ENCODE results near the gene EGFL7. TPM values are rescaled to one million over a fixed set of nuclear protein-coding genes. Genes with fewer than 3 reads are reported as not detected.
A peak's percentile ranks its signal among the peaks of the same experiment; 100 is the strongest.

Gene EGFL7
- total RNA-seq, 1 experiment from 2014 or later = 54.6 TPM

DNA sequence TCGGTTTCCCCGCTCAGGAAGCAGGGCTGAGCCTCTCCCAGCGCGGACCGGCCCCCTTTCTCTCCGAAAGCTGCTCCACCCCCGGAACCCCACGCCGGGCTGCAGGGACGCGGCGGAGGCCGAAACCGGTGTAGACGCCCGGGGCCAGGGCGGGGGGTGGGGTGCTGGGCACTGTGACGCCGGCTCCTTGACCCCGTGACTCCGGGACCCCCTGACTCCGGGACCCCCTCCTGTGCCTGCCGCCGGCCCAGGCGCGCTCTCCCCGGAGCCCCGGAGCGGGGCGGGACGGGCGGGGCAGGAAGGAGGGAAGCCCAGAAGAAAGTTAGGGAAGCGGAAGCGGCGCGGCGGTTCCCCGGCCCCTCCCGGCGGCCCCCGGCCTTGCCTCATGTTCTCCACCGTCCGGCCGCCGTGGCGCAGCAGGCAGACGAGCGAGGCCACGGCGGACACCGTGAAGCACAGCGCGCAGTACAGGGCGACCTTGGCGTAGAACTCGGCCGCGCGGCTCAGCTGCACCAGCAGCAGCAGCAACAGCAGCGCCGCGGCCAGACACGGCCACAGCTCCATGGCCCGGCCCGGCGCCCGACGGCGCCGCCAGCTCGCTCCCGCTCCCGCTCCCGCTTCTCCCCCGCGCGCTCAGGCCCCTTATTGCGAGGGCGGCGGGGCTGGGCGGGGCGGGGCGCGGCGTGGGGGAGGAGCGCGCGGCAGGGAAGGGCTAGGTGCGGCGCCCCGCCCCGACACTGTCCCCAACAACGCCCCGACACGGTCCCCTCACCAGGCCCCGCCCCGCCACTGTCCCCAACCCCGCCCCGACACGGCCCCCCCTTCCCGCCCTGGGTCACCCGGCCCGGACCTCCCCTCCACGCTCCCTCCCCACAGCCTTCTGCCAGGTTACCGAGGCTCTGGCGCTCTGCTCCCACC, 24.3 kb downstream of the EGFL7 start, which contains the start of gene AGPAT2 (continued):
- 0 out of 2 replicates have a peak, but pooled peaks have one; percentile 18 for TF ChIP-seq FOXK1 (CRISPR knock-in tag; IDR thresholded peaks at IDR 0.05)
- TF ChIP-seq, protein P1, sequence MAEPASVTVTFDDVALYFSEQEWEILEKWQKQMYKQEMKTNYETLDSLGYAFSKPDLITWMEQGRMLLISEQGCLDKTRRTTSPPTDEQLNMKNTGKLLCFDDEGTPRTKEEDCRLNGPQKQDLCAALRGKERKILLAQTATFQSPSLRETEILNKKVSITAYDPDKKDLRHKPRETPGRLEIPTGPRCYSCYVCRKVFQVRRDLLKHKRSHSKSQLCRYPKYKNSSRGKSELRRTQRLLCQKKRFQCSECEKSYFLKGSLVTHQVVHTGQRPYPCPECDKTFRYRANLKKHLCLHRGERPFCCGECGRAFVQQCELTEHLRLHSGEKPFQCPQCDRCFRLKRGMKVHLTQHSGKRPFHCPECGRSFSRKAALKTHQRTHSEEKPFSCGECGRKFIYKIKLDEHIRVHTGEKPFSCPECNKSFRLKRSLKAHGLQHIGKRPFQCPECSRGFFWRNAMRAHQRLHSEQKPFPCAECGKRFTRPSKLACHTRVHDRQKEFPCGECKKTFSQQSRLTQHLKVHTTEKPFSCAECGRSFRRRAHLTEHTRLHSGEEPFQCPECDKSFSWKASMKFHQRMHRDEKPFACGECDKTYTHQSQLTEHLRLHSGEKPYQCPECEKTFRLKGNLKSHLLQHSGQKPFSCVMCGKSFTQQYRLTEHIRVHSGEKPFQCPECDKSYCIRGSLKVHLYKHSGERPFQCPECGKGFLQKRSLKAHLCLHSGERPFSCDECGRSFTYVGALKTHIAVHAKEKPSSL (CRISPR knock-in tag; conservative IDR thresholded peaks at IDR 0.05) = no peak

DNA sequence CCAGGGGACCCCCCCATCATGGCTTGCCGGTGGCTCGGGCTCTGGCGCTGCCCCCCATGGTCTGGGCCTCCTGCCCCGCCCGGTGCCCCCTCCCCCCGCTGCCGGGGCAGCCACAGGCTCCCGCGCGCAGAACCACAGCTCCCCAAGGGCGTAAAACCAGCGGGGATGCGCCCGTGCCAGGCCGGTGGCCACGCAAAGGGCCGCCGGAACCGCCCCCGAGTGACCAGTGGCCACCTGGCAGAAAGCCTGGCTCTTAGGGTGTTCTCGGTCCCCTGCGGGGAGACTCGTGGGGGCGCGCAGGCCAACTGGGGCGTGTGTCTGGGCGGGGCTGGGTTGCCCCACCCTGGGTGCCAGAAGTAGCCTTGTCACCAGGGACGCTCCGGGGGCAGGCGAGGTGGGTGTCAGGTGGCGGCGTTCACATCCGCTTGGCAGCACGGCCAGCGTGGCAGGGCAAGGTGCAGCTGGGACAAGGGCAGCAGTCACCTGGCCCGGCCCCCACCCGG, 25.1 kb downstream of the EGFL7 start:
- H3K4me1 Mint-ChIP-seq = peaks cover 11% of the 10 kb centered on the region
- no peaks in the 10 kb centered on the region for H3K9me3 Mint-ChIP-seq
- no peak for DNase-seq (ENCODE audit: low spot score)
- H3K36me3 Mint-ChIP-seq = no peaks in the 10 kb centered on the region
- no peak overlapping the region for H3K27ac Mint-ChIP-seq
- peak overlapping the region; percentile 49 for H3K4me3 Mint-ChIP-seq
- H3K27me3 Mint-ChIP-seq (ENCODE audit: low read depth) = no peaks in the 10 kb centered on the region; the same call in 1 of the 2 replicates
- TF ChIP-seq MXD4 (CRISPR knock-in tag; IDR thresholded peaks at IDR 0.05; ENCODE audit: borderline replicate concordance) = no peak
- no peak for TF ChIP-seq SP1 (CRISPR knock-in tag; conservative IDR thresholded peaks at IDR 0.05)
- TF ChIP-seq RORB (CRISPR knock-in tag; IDR thresholded peaks at IDR 0.05) = no peak
- no peak for TF ChIP-seq FOXK1 (CRISPR knock-in tag; IDR thresholded peaks at IDR 0.05)
- peak; percentile 71 for TF ChIP-seq ZNF423 (CRISPR knock-in tag; IDR thresholded peaks at IDR 0.05)
- ChIA-PET POLR2A (interaction anchor here (1.0 to 1.1 kb wide), 2 partner anchors 12 to 40 kb away, joined by 3 read pairs; no protein-coding TSS in a partner anchor), CTCF (interaction anchor here (0.7 to 9.6 kb wide), 6 partner anchors 12 to 85 kb away, joined by 4 to 103 read pairs (median 5); no protein-coding TSS in a partner anchor)
- ATAC-seq = no peak

DNA sequence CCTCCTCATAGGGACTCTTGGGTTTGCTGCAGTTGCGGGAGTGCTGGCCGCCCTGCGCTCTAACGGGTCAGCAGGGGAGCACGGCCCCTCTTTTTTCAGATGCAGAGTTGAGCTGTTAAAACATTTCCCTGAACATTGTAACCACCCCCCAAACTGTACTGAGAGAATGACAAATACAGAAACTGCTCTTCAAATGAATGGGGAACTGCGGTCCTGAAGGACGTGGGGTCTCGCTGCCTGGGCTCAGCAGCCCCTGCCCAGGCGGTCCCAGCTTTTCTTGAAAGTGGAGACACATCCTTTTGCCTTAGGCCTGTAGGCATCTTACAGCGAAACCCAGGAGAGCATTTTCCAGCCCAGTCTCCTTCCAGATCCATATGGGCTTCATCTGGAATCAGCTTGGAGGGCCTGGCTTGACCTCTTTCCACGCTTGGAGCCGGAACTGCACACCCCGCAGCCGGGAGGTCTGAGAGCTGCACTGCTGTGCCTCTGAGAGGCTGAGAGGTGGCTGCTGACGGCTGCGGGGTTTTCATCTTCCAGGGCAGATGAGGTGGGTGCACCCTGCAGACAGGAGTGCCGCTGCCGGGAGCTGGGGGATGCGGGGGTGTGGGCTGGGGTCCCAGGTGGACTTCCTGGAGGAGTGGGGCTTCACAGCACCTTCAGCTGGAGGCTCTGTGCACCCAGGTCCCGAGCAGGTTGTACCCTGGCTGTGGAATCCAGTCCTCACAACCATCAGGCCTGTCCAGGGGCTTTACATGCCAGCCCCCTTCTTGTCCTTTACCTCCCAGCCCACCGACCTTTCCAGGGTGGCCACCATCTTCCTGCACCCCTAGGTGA, 25.8 kb downstream of the EGFL7 start:
- H3K36me3 Mint-ChIP-seq = no peaks in the 10 kb centered on the region
- POLR2A ChIA-PET = interaction anchor here (1.0 kb wide), 1 partner anchor 40 kb away, joined by 3 read pairs; no protein-coding TSS in a partner anchor
- H3K4me3 Mint-ChIP-seq = peak overlapping the region; percentile 49
- ATAC-seq (no peak), DNase-seq (ENCODE audit: low spot score) (no peak)
- TF ChIP-seq ZNF317 (CRISPR knock-in tag; IDR thresholded peaks at IDR 0.05; ENCODE audit: borderline replicate concordance, low read depth) (no peak), ZNF121 (CRISPR knock-in tag; IDR thresholded peaks at IDR 0.05) (peak; percentile 99), ZNF138 (CRISPR knock-in tag; conservative IDR thresholded peaks at IDR 0.05) (no peak), JAZF1 (CRISPR knock-in tag; IDR thresholded peaks at IDR 0.05) (no peak), GTF2I (CRISPR knock-in tag; conservative IDR thresholded peaks at IDR 0.05) (peak; percentile 66), NFE2L1 (CRISPR knock-in tag; IDR thresholded peaks at IDR 0.05) (no peak), GRHL2 (CRISPR knock-in tag; IDR thresholded peaks at IDR 0.05; ENCODE audit: insufficient replicate concordance, severe bottlenecking) (no peak), MYBL2 (CRISPR knock-in tag; IDR thresholded peaks at IDR 0.05) (no peak), ZNF396 (CRISPR knock-in tag; IDR thresholded peaks at IDR 0.05; ENCODE audit: borderline replicate concordance) (no peak), ESRRA (CRISPR knock-in tag; IDR thresholded peaks at IDR 0.05; ENCODE audit: borderline replicate concordance) (no peak), HMGA2 (CRISPR knock-in tag; IDR thresholded peaks at IDR 0.05) (no peak), ZNF423 (CRISPR knock-in tag; IDR thresholded peaks at IDR 0.05) (no peak)
- TF ChIP-seq, protein P2, sequence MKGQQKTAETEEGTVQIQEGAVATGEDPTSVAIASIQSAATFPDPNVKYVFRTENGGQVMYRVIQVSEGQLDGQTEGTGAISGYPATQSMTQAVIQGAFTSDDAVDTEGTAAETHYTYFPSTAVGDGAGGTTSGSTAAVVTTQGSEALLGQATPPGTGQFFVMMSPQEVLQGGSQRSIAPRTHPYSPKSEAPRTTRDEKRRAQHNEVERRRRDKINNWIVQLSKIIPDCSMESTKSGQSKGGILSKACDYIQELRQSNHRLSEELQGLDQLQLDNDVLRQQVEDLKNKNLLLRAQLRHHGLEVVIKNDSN (CRISPR knock-in tag; IDR thresholded peaks at IDR 0.05) = no peak
- no peaks in the 10 kb centered on the region; the same call in 1 of the 2 replicates for H3K27me3 Mint-ChIP-seq (ENCODE audit: low read depth)
- H3K27ac Mint-ChIP-seq = no peak overlapping the region
- H3K4me1 Mint-ChIP-seq = peaks cover 14% of the 10 kb centered on the region
- CTCF ChIA-PET = interaction anchor here (0.7 to 9.6 kb wide), 6 partner anchors 13 to 86 kb away, joined by 3 to 103 read pairs (median 4); no protein-coding TSS in a partner anchor
- H3K9me3 Mint-ChIP-seq = no peaks in the 10 kb centered on the region
